ENCODE results near the gene MACROD1.

GRCh38 chr11:64120951-64121569, 44.9 kb downstream of the MACROD1 start:
- no peak for TF ChIP-seq POLR2A (IDR thresholded peaks at IDR 0.05; ENCODE audit: low read length)
- no peak for TF ChIP-seq GATA1 (IDR thresholded peaks at IDR 0.05; ENCODE audit: low read depth, low read length)

Measured in erythroblast (primary cell).